H1 (cell line): ENCODE results near the gene TBCD. TPM values are rescaled to one million over a fixed set of nuclear protein-coding genes. Genes with fewer than 3 reads are reported as not detected.

Experiments
- BACH1 ChIP-seq: IDR thresholded peaks from 2 replicates; pipeline ENCODE4 v1.6.1; 2012; ENCODE audit warnings: low read length, improper control_type of control experiment
- CEBPB ChIP-seq: IDR thresholded peaks from 2 replicates; pipeline ENCODE4 v1.6.1; 2012; ENCODE audit warnings: low read depth, low read length
- HDAC2 ChIP-seq, 2 experiments: fragments of 300-600 bp in 1 of 2; sonication (generic) in 1 of 2; IDR thresholded peaks; 2 replicates each; pipeline ENCODE4 v1.6.1; 2011 to 2012; ENCODE audit warnings: low read depth in 2 of 2, low read length in 2 of 2, mild to moderate bottlenecking in 2 of 2, moderate library complexity in 2 of 2, borderline replicate concordance in 1 of 2, inconsistent platforms in 1 of 2
- RFX5 ChIP-seq: IDR thresholded peaks from 2 replicates; pipeline ENCODE4 v1.6.1; 2011; ENCODE audit warnings: low read depth, low read length, improper control_type of control experiment, borderline replicate concordance
- SRF ChIP-seq: IDR thresholded peaks from 2 replicates; pipeline ENCODE4 v1.6.1; 2011; ENCODE audit warnings: mild to moderate bottlenecking, low read depth, low read length, moderate library complexity
- TAF7 ChIP-seq: optimal IDR thresholded peaks from 2 replicates; pipeline ENCODE3; 2011; ENCODE audit warnings: low read depth, mild to moderate bottlenecking, inconsistent platforms, low read length, moderate library complexity, borderline replicate concordance
- polyA plus RNA-seq, 7 experiments: library from polyadenylated mRNA; depleted of rRNA in 3 of 7; stranded (reverse) in 5 of 7; unstranded in 2 of 7; fragments of >200 nt in 5 of 7; fragments of 200-250 nt in 2 of 7; gene quantifications; 1 replicate in 5 of 7; 2 replicates in 1 of 7; 4 replicates in 1 of 7; pipeline versions ENCODE4 v1.2.1 to v1.2.3, GENCODE V29; 2011 to 2013; ENCODE audit warnings: missing spikeins in 2 of 7, mixed read lengths in 2 of 7
- total RNA-seq: library from RNA; stranded (reverse); fragmentation: NEBNext Ultra II Directional; extraction: Animal tissue kit (Norgen Biotek cat#: 25700); gene quantifications from 2 replicates; pipeline ENCODE4 v1.2.1, GENCODE V29; 2021
- TF ChIP-seq, protein P1 (sequence below): IDR thresholded peaks from 2 replicates; pipeline ENCODE4 v1.6.1; 2011; ENCODE audit warnings: low read length, improper control_type of control experiment

Gene TBCD
- total and polyA plus RNA-seq, 2 of the 8 experiments (the other 6 are each of a cell fraction or from before 2014, with no cell fraction given): 118 to 162 TPM

DNA sequence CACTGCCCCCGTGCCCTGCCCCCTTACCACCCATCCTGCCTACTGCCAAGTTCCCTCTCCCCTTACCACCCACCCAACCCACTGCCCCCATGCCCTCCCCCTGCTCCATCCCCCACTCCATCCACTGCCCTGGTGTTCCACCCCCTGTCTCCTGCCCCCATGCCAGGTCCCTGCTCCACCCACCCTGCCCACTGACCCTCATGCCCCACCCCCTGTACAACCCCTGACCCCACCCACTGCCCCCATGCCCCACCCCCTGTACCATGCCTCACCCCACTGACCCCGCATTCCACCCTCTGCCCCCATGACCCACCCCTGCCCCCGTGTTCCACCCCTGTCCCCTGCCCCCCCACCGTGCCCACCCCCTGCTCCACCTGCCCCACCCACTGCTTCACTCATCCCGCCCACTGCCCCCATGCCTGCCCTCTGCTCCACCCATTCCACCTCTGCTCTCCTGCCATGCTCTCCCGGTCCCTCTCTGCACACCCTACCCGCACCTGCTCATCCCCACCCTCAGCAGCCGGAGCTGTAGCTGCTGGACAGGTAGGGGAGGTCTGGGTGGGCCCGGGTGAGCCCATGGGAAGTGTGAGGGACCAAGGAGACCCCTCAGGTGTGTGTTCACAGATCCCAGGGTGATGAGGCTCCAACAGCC, 42.7 kb upstream of the TBCD start (continued):
- no peak for TF ChIP-seq TAF7
- TF ChIP-seq BACH1: no peak
- no peak for TF ChIP-seq RFX5
- TF ChIP-seq SRF: no peak
- TF ChIP-seq, protein P1, sequence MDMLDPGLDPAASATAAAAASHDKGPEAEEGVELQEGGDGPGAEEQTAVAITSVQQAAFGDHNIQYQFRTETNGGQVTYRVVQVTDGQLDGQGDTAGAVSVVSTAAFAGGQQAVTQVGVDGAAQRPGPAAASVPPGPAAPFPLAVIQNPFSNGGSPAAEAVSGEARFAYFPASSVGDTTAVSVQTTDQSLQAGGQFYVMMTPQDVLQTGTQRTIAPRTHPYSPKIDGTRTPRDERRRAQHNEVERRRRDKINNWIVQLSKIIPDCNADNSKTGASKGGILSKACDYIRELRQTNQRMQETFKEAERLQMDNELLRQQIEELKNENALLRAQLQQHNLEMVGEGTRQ: no peak
- TF ChIP-seq HDAC2 (IDR thresholded peaks at IDR 0.05; ENCODE audit: borderline replicate concordance in 1 of 2, low read depth in 2 of 2, low read length in 2 of 2): no peak
- no peak for TF ChIP-seq CEBPB
